SK-N-SH (cell line): ENCODE data around the gene ECE1.

Source experiments
- CTCF ChIP-seq: fragments of 200-600 bp; sonication (generic); IDR thresholded peaks from 2 replicates; pipeline ENCODE4 v1.6.1; 2017; ENCODE audit warnings: antibody characterized with exemption, mild to moderate bottlenecking, moderate library complexity
- MXI1 ChIP-seq: IDR thresholded peaks from 2 replicates; pipeline ENCODE4 v1.6.1; 2012; ENCODE audit warnings: mild to moderate bottlenecking, low read depth, low read length, improper control_type of control experiment
- PBX3 ChIP-seq: IDR thresholded peaks from 2 replicates; pipeline ENCODE4; 2012
- POLR2AphosphoS5 ChIP-seq: IDR thresholded peaks from 2 replicates; pipeline ENCODE4 v1.6.1; 2012; ENCODE audit warnings: low read depth, low read length
- TAF1 ChIP-seq: IDR thresholded peaks from 2 replicates; pipeline ENCODE4 v1.6.1; 2012; ENCODE audit warnings: low read depth, mild to moderate bottlenecking, low read length, moderate library complexity, borderline replicate concordance

DNA sequence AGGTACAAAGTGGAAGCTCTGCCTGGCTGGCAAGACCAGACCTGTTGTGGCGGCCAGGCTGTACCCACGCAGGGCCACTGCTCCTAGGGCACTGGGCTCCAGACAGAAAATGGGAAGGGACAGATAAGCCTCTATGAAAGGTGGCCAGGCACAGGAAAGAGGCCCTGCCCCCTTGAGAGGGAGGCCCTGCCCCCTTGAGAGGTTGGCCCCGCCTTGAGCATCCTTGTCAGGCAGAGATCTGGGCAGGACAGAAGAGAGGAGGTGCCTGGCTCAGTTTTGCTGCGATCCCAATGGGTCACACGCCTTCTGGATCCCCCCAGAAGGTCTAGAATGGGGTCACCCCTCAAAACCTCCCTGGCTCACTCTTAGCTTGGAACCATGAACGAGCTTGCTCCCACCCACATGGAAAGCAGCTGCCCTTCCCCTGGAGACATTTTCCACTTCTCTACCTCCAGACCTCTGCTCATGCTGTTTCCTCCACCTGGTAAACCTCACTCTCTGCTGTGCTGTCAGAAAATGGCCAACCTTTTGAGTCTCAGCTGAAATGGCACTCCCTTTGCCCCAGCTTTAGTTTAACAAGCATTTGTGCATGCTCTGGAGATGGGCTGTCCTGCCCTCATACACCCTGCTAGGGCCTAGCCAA lies 17.5 kb upstream of the ECE1 start:
- TF ChIP-seq MXI1 (no peak), PBX3 (no peak), CTCF (no peak), TAF1 (no peak), POLR2AphosphoS5 (no peak)
